Gastrocnemius medialis (tissue), 4 donors: Measurements from ENCODE around the gene CLEC2D. TPM values are rescaled to one million over a fixed set of nuclear protein-coding genes. Genes with fewer than 3 reads are reported as not detected.
A peak's percentile ranks its signal among the peaks of the same experiment; 100 is the strongest.

Experiments used
- ATAC-seq, 2 donors: fragments of 150-250 bp; one replicate each; pipeline ENCODE4 v1.9.1; 2016
- DNase-seq, 2 donors: peaks; one replicate each; pipeline ENCODE4 v3.0.0-alpha.2; 2019
- H3K27ac ChIP-seq, 4 donors: fragments of 200-600 bp; sonication (generic); 1 replicate in 1 of 4; 2 replicates in 3 of 4; pipeline ENCODE4 v1.5.1; 2016 to 2018; ENCODE audit warnings: mild to moderate bottlenecking in 2 of 4, moderate library complexity in 1 of 4
- H3K27me3 ChIP-seq, 3 donors: fragments of 200-600 bp; sonication (generic) in 2 of 3; 1 replicate in 1 of 3; 2 replicates in 2 of 3; pipeline versions ENCODE4 v1.5.1 to v1.6.0; 2016 to 2019; ENCODE audit warnings: mild to moderate bottlenecking in 1 of 3, moderate library complexity in 1 of 3
- H3K36me3 ChIP-seq, 2 donors: fragments of 200-600 bp; sonication (generic) in 1 of 2; one replicate each; pipeline ENCODE4 v1.5.1; 2017 to 2018
- H3K4me1 ChIP-seq, 2 donors: fragments of 200-600 bp; sonication (generic) in 1 of 2; one replicate each; pipeline ENCODE4 v1.5.1; 2016 to 2017; ENCODE audit warnings: mild to moderate bottlenecking in 2 of 2
- H3K4me3 ChIP-seq, 4 donors: fragments of 200-600 bp; sonication (generic) in 3 of 4; 1 replicate in 1 of 4; 2 replicates in 3 of 4; pipeline ENCODE4 v1.5.1; 2016 to 2019; ENCODE audit warnings: mild to moderate bottlenecking in 2 of 4
- H3K9me3 ChIP-seq, 3 donors: fragments of 200-600 bp; sonication (generic) in 2 of 3; 1 replicate in 1 of 3; 2 replicates in 2 of 3; pipeline ENCODE4 v1.5.1; 2016 to 2019
- CTCF ChIP-seq, 5 experiments: fragments of 450-650 bp in 3 of 5; fragments of 200-600 bp in 2 of 5; sonication (generic) in 2 of 5; IDR thresholded peaks in 4 of 5; conservative IDR thresholded peaks in 1 of 5; 1 replicate in 4 of 5; 2 replicates in 1 of 5; pipeline ENCODE4 v1.5.1; 2016 to 2019; ENCODE audit warnings: antibody characterized with exemption in 5 of 5, mild to moderate bottlenecking in 3 of 5, moderate library complexity in 3 of 5
- POLR2A ChIP-seq, 2 donors: fragments of 450-650 bp; IDR thresholded peaks; one replicate each; pipeline ENCODE4 v1.6.1; 2017; ENCODE audit warnings: antibody characterized with exemption in 2 of 2, mild to moderate bottlenecking in 2 of 2, moderate library complexity in 2 of 2
- in situ Hi-C, 4 donors: fragments of 200-750 bp; cut with MboI; loops; one replicate each; pipeline versions ENCODE4 v1.15.0 to v1.8.0; 2017; ENCODE audit warnings: low sequenced_read_pairs in 4 of 4
- intact Hi-C: fragments of 100-400 bp; cut with DNase I; formaldehyde crosslinking; loops from one replicate; pipeline ENCODE4 v1.15.1; 2023; ENCODE audit warnings: low total_unique reads
- total RNA-seq, 4 donors: library from RNA; depleted of rRNA; stranded (reverse); fragments of >200 nt; gene quantifications; one replicate each; pipeline versions ENCODE4 v1.1.0 to v1.2.3, GENCODE V29; 2016

Gene CLEC2D
- total RNA-seq, 4 donors from 2014 or later = 0.29 to 2.1 (median 0.58) TPM

DNA sequence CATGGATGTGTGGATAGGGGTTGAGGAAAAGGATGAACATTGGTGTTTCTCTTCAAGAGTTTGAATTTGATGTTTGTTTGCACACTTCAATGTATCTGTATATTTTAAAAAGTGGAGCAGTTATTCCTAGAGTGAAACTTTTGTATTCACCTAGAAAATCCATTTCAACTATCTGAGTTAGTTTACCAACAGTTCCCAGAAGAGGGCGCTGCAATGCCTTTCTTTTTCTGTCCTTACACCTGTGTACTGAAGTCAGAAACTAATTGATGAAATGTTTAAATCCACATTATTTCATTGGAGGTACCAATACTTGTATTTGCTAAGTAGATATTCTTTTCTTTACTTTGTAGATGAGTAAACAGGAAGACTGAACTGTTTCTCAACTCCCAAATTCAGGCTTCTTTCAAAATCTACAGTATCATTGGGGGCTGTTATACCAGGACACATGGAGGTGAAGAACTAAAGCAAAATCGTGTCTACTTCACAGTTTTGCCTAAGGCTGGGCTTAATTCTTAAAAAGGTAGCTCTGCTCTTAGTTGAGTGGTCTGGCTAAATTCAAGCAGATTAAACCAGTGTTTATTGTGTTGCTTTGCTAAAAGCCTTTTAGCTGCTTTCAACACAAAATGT, 35.2 kb upstream of the CLEC2D start:
- intact Hi-C loops (no loop called here), in situ Hi-C loops (loop anchor here in 3 of 4 donors (10.0 kb wide), 1 partner anchor 71 kb away; no protein-coding TSS in a partner anchor)
- Histone ChIP-seq H3K9me3 (no peaks in the 10 kb centered on the region), H3K27me3 (no peaks in the 10 kb centered on the region), H3K27ac (no peak overlapping the region), H3K4me1 (no peaks in the 10 kb centered on the region), H3K4me3 (no peak overlapping the region), H3K36me3 (no peaks in the 10 kb centered on the region)
- no peak for ATAC-seq
- DNase-seq = no peak
- TF ChIP-seq POLR2A (IDR thresholded peaks at IDR 0.05) (no peak), CTCF (IDR thresholded peaks at IDR 0.05 in 4 of 5, conservative IDR thresholded peaks at IDR 0.05 in 1 of 5) (peak in 4 of 5 experiments; percentile 17 to 57 (median 38))

GRCh38 chr12:9634969-9635754, 34.4 kb upstream of the CLEC2D start:
- Histone ChIP-seq H3K4me1 (no peaks in the 10 kb centered on the region), H3K27me3 (no peaks in the 10 kb centered on the region), H3K27ac (no peak overlapping the region), H3K36me3 (no peaks in the 10 kb centered on the region), H3K9me3 (no peaks in the 10 kb centered on the region), H3K4me3 (no peak overlapping the region)
- DNase-seq (no peak), ATAC-seq (no peak)
- in situ Hi-C loops = loop anchor here in 3 of 4 donors (10.0 kb wide), 1 partner anchor 70 kb away; no protein-coding TSS in a partner anchor
- intact Hi-C loops = no loop called here
- no peak for TF ChIP-seq POLR2A (IDR thresholded peaks at IDR 0.05)
- TF ChIP-seq CTCF (IDR thresholded peaks at IDR 0.05 in 4 of 5, conservative IDR thresholded peaks at IDR 0.05 in 1 of 5) = no peak

- no peaks in the 10 kb centered on the region for H3K9me3 ChIP-seq
- no peak for ATAC-seq
- TF ChIP-seq POLR2A (IDR thresholded peaks at IDR 0.05) (no peak), CTCF (IDR thresholded peaks at IDR 0.05 in 4 of 5, conservative IDR thresholded peaks at IDR 0.05 in 1 of 5) (no peak)
- in situ Hi-C loops (loop anchor here in 3 of 4 donors (10.0 kb wide), 1 partner anchor 69 kb away; no protein-coding TSS in a partner anchor), intact Hi-C loops (loop anchor here (2.0 kb wide), 1 partner anchor 71 kb away; no protein-coding TSS in a partner anchor)
- no peak overlapping the region for H3K27ac ChIP-seq
- no peak overlapping the region for H3K4me3 ChIP-seq
- DNase-seq = no peak
- no peaks in the 10 kb centered on the region for H3K4me1 ChIP-seq
- H3K36me3 ChIP-seq = no peaks in the 10 kb centered on the region
- H3K27me3 ChIP-seq = no peaks in the 10 kb centered on the region
These were observed 33.2 kb upstream of the CLEC2D start for GRCh38 chr12:9636150-9636850.

- TF ChIP-seq CTCF (IDR thresholded peaks at IDR 0.05 in 4 of 5, conservative IDR thresholded peaks at IDR 0.05 in 1 of 5) (no peak), POLR2A (IDR thresholded peaks at IDR 0.05) (no peak)
- H3K4me3 ChIP-seq = no peak overlapping the region
- no peaks in the 10 kb centered on the region for H3K4me1 ChIP-seq
- H3K27me3 ChIP-seq = no peaks in the 10 kb centered on the region
- no peak overlapping the region for H3K27ac ChIP-seq
- no peak for ATAC-seq
- no peaks in the 10 kb centered on the region for H3K9me3 ChIP-seq
- intact Hi-C loops (loop anchor here (2.0 kb wide), 1 partner anchor 70 kb away; no protein-coding TSS in a partner anchor), in situ Hi-C loops (loop anchor here in 3 of 4 donors (10.0 kb wide), 1 partner anchor 68 kb away; no protein-coding TSS in a partner anchor)
- no peak for DNase-seq
- H3K36me3 ChIP-seq = no peaks in the 10 kb centered on the region
These were observed 32.7 kb upstream of the CLEC2D start for GRCh38 chr12:9636851-9637206.
